ENCODE results near the gene TRAP1. TPM values are rescaled to one million over a fixed set of nuclear protein-coding genes. Genes with fewer than 3 reads are reported as not detected.

TRAP1 gene
- polyA plus RNA-seq, 2 donors = 46.8 to 87.9 TPM

- H3K4me1 ChIP-seq (ENCODE audit: control insufficient read depth in 2 of 2, insufficient read depth in 2 of 2, low read length in 1 of 2) = no peaks in the 10 kb centered on the region
- H3K36me3 ChIP-seq (ENCODE audit: control insufficient read depth in 2 of 2, insufficient read depth in 2 of 2, low read length in 1 of 2) = peaks cover 45 to 63% of the 10 kb centered on the region in 2 donors
- no peaks in the 10 kb centered on the region for H3K9me3 ChIP-seq (ENCODE audit: control insufficient read depth in 2 of 2, insufficient read depth in 1 of 2, low read depth in 1 of 2, low read length in 1 of 2)
- H3K27ac ChIP-seq (ENCODE audit: low read depth in 2 of 2, low read length in 1 of 2) = no peak overlapping the region
- H3K27me3 ChIP-seq (ENCODE audit: control insufficient read depth in 1 of 2, insufficient read depth in 2 of 2, low read length in 2 of 2) = no peaks in the 10 kb centered on the region
- no peak overlapping the region for H3K4me3 ChIP-seq (ENCODE audit: low read depth in 1 of 2, low read length in 2 of 2)
- 90% methylated on average over 24 of the region's 24 CpGs for WGBS, 2 donors
These were observed 13.1 kb upstream of the TRAP1 start for GRCh38 chr16:3730161-3731125.

- Histone ChIP-seq H3K27ac (ENCODE audit: low read depth in 2 of 2, low read length in 1 of 2) (no peak overlapping the region), H3K4me3 (ENCODE audit: low read depth in 1 of 2, low read length in 2 of 2) (no peak overlapping the region), H3K36me3 (ENCODE audit: control insufficient read depth in 2 of 2, insufficient read depth in 2 of 2, low read length in 1 of 2) (peaks cover 45 to 54% of the 10 kb centered on the region in 2 donors), H3K4me1 (ENCODE audit: control insufficient read depth in 2 of 2, insufficient read depth in 2 of 2, low read length in 1 of 2) (no peaks in the 10 kb centered on the region), H3K9me3 (ENCODE audit: control insufficient read depth in 2 of 2, insufficient read depth in 1 of 2, low read depth in 1 of 2, low read length in 1 of 2) (no peaks in the 10 kb centered on the region), H3K27me3 (ENCODE audit: control insufficient read depth in 1 of 2, insufficient read depth in 2 of 2, low read length in 2 of 2) (no peaks in the 10 kb centered on the region)
- WGBS, 2 donors = 90 to 91% methylated on average over 47 to 49 of the region's 49 CpGs
These were observed 12.1 kb upstream of the TRAP1 start for GRCh38 chr16:3729161-3730112.

GRCh38 chr16:3728424-3729160, 11.3 kb upstream of the TRAP1 start:
- Histone ChIP-seq H3K27me3 (ENCODE audit: control insufficient read depth in 1 of 2, insufficient read depth in 2 of 2, low read length in 2 of 2) (no peaks in the 10 kb centered on the region), H3K27ac (ENCODE audit: low read depth in 2 of 2, low read length in 1 of 2) (no peak overlapping the region), H3K9me3 (ENCODE audit: control insufficient read depth in 2 of 2, insufficient read depth in 1 of 2, low read depth in 1 of 2, low read length in 1 of 2) (no peaks in the 10 kb centered on the region), H3K4me3 (ENCODE audit: low read depth in 1 of 2, low read length in 2 of 2) (no peak overlapping the region), H3K36me3 (ENCODE audit: control insufficient read depth in 2 of 2, insufficient read depth in 2 of 2, low read length in 1 of 2) (peaks cover 40 to 48% of the 10 kb centered on the region in 2 donors), H3K4me1 (ENCODE audit: control insufficient read depth in 2 of 2, insufficient read depth in 2 of 2, low read length in 1 of 2) (no peaks in the 10 kb centered on the region)
- 91 to 94% methylated on average over 31 of the region's 31 CpGs for WGBS, 2 donors

GRCh38 chr16:3727806-3728381, 10.6 kb upstream of the TRAP1 start:
- H3K9me3 ChIP-seq (ENCODE audit: control insufficient read depth in 2 of 2, insufficient read depth in 1 of 2, low read depth in 1 of 2, low read length in 1 of 2) = no peaks in the 10 kb centered on the region
- no peak overlapping the region for H3K4me3 ChIP-seq (ENCODE audit: low read depth in 1 of 2, low read length in 2 of 2)
- WGBS, 2 donors = 89 to 94% methylated on average over 20 to 21 of the region's 21 CpGs
- H3K4me1 ChIP-seq (ENCODE audit: control insufficient read depth in 2 of 2, insufficient read depth in 2 of 2, low read length in 1 of 2) = no peaks in the 10 kb centered on the region
- H3K36me3 ChIP-seq (ENCODE audit: control insufficient read depth in 2 of 2, insufficient read depth in 2 of 2, low read length in 1 of 2) = peaks cover 40 to 48% of the 10 kb centered on the region in 2 donors
- no peak overlapping the region for H3K27ac ChIP-seq (ENCODE audit: low read depth in 2 of 2, low read length in 1 of 2)
- no peaks in the 10 kb centered on the region for H3K27me3 ChIP-seq (ENCODE audit: control insufficient read depth in 1 of 2, insufficient read depth in 2 of 2, low read length in 2 of 2)

GRCh38 chr16:3726021-3726687, 8.8 kb upstream of the TRAP1 start:
- H3K4me3 ChIP-seq (ENCODE audit: low read depth in 1 of 2, low read length in 2 of 2) = no peak overlapping the region
- H3K27ac ChIP-seq (ENCODE audit: low read depth in 2 of 2, low read length in 1 of 2) = no peak overlapping the region
- 93 to 94% methylated on average over 33 of the region's 33 CpGs for WGBS, 2 donors
- H3K9me3 ChIP-seq (ENCODE audit: control insufficient read depth in 2 of 2, insufficient read depth in 1 of 2, low read depth in 1 of 2, low read length in 1 of 2) = no peaks in the 10 kb centered on the region
- no peaks in the 10 kb centered on the region for H3K4me1 ChIP-seq (ENCODE audit: control insufficient read depth in 2 of 2, insufficient read depth in 2 of 2, low read length in 1 of 2)
- no peaks in the 10 kb centered on the region for H3K27me3 ChIP-seq (ENCODE audit: control insufficient read depth in 1 of 2, insufficient read depth in 2 of 2, low read length in 2 of 2)
- peaks cover 29 to 39% of the 10 kb centered on the region in 2 donors for H3K36me3 ChIP-seq (ENCODE audit: control insufficient read depth in 2 of 2, insufficient read depth in 2 of 2, low read length in 1 of 2)

- H3K4me3 ChIP-seq (ENCODE audit: low read depth in 1 of 2, low read length in 2 of 2) = no peak overlapping the region
- no peaks in the 10 kb centered on the region for H3K4me1 ChIP-seq (ENCODE audit: control insufficient read depth in 2 of 2, insufficient read depth in 2 of 2, low read length in 1 of 2)
- 82 to 84% methylated on average over 8 of the region's 8 CpGs for WGBS, 2 donors
- no peaks in the 10 kb centered on the region for H3K9me3 ChIP-seq (ENCODE audit: control insufficient read depth in 2 of 2, insufficient read depth in 1 of 2, low read depth in 1 of 2, low read length in 1 of 2)
- H3K36me3 ChIP-seq (ENCODE audit: control insufficient read depth in 2 of 2, insufficient read depth in 2 of 2, low read length in 1 of 2) = peaks cover 21 to 31% of the 10 kb centered on the region in 2 donors
- H3K27me3 ChIP-seq (ENCODE audit: control insufficient read depth in 1 of 2, insufficient read depth in 2 of 2, low read length in 2 of 2) = no peaks in the 10 kb centered on the region
- no peak overlapping the region for H3K27ac ChIP-seq (ENCODE audit: low read depth in 2 of 2, low read length in 1 of 2)
These were observed 8.0 kb upstream of the TRAP1 start for GRCh38 chr16:3725276-3725675.

GRCh38 chr16:3722508-3722907, 5.2 kb upstream of the TRAP1 start:
- Histone ChIP-seq H3K4me1 (ENCODE audit: control insufficient read depth in 2 of 2, insufficient read depth in 2 of 2, low read length in 1 of 2) (no peaks in the 10 kb centered on the region), H3K36me3 (ENCODE audit: control insufficient read depth in 2 of 2, insufficient read depth in 2 of 2, low read length in 1 of 2) (peaks cover 0 to 4% of the 10 kb centered on the region in 2 donors), H3K9me3 (ENCODE audit: control insufficient read depth in 2 of 2, insufficient read depth in 1 of 2, low read depth in 1 of 2, low read length in 1 of 2) (no peaks in the 10 kb centered on the region), H3K27me3 (ENCODE audit: control insufficient read depth in 1 of 2, insufficient read depth in 2 of 2, low read length in 2 of 2) (no peaks in the 10 kb centered on the region), H3K27ac (ENCODE audit: low read depth in 2 of 2, low read length in 1 of 2) (no peak overlapping the region), H3K4me3 (ENCODE audit: low read depth in 1 of 2, low read length in 2 of 2) (no peak overlapping the region)
- WGBS, 2 donors = 85 to 86% methylated on average over 10 of the region's 10 CpGs

- Histone ChIP-seq H3K4me3 (ENCODE audit: low read depth in 1 of 2, low read length in 2 of 2) (no peak overlapping the region), H3K27me3 (ENCODE audit: control insufficient read depth in 1 of 2, insufficient read depth in 2 of 2, low read length in 2 of 2) (no peaks in the 10 kb centered on the region), H3K9me3 (ENCODE audit: control insufficient read depth in 2 of 2, insufficient read depth in 1 of 2, low read depth in 1 of 2, low read length in 1 of 2) (no peaks in the 10 kb centered on the region), H3K27ac (ENCODE audit: low read depth in 2 of 2, low read length in 1 of 2) (no peak overlapping the region), H3K4me1 (ENCODE audit: control insufficient read depth in 2 of 2, insufficient read depth in 2 of 2, low read length in 1 of 2) (peaks cover 0 to 4% of the 10 kb centered on the region in 2 donors), H3K36me3 (ENCODE audit: control insufficient read depth in 2 of 2, insufficient read depth in 2 of 2, low read length in 1 of 2) (no peaks in the 10 kb centered on the region)
- 75 to 80% methylated on average over 11 of the region's 11 CpGs for WGBS, 2 donors
These were observed 3.1 kb upstream of the TRAP1 start for GRCh38 chr16:3720418-3720817.
